ENCODE data around the gene U2AF2. TPM values are rescaled to one million over a fixed set of nuclear protein-coding genes. Genes with fewer than 3 reads are reported as not detected.

U2AF2 gene
- total and polyA plus RNA-seq, 2 experiments from 2014 or later, result 73.1 to 233 TPM

DNA sequence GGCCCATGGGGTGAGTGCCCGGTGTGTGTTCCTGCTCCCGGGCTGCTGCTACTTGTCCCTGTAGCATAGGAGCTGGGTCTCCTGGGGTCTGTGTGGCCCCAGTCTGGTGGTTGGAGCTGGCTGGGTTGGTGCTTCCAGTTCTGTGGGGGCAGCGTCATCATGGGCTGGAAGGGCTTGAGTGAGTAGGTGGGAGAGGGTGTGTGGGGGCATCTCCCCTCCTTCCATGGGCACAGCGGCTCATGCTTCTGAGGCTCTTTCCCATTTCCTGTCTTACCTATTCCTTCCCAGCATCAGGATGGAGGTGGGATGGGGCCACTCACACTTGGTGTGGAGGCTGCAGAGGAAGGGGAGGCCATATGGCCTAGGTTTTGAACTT, 12.2 kb downstream of the U2AF2 start (continued):
- no peak for TF ChIP-seq ZNF331 (CRISPR knock-in tag; IDR thresholded peaks at IDR 0.05; ENCODE audit: low read depth)
- no peak for TF ChIP-seq CREB1 (CRISPR knock-in tag; IDR thresholded peaks at IDR 0.05; ENCODE audit: low read depth)
- TF ChIP-seq EZH2 (IDR thresholded peaks at IDR 0.05; ENCODE audit: low read depth, unreplicated experiment), result no peak
- TF ChIP-seq, protein P1, sequence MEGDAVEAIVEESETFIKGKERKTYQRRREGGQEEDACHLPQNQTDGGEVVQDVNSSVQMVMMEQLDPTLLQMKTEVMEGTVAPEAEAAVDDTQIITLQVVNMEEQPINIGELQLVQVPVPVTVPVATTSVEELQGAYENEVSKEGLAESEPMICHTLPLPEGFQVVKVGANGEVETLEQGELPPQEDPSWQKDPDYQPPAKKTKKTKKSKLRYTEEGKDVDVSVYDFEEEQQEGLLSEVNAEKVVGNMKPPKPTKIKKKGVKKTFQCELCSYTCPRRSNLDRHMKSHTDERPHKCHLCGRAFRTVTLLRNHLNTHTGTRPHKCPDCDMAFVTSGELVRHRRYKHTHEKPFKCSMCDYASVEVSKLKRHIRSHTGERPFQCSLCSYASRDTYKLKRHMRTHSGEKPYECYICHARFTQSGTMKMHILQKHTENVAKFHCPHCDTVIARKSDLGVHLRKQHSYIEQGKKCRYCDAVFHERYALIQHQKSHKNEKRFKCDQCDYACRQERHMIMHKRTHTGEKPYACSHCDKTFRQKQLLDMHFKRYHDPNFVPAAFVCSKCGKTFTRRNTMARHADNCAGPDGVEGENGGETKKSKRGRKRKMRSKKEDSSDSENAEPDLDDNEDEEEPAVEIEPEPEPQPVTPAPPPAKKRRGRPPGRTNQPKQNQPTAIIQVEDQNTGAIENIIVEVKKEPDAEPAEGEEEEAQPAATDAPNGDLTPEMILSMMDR (conservative IDR thresholded peaks at IDR 0.05; ENCODE audit: low read depth in 2 of 2), result no peak
- TF ChIP-seq, protein P2, sequence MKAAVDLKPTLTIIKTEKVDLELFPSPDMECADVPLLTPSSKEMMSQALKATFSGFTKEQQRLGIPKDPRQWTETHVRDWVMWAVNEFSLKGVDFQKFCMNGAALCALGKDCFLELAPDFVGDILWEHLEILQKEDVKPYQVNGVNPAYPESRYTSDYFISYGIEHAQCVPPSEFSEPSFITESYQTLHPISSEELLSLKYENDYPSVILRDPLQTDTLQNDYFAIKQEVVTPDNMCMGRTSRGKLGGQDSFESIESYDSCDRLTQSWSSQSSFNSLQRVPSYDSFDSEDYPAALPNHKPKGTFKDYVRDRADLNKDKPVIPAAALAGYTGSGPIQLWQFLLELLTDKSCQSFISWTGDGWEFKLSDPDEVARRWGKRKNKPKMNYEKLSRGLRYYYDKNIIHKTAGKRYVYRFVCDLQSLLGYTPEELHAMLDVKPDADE (IDR thresholded peaks at IDR 0.05), result no peak

DNA sequence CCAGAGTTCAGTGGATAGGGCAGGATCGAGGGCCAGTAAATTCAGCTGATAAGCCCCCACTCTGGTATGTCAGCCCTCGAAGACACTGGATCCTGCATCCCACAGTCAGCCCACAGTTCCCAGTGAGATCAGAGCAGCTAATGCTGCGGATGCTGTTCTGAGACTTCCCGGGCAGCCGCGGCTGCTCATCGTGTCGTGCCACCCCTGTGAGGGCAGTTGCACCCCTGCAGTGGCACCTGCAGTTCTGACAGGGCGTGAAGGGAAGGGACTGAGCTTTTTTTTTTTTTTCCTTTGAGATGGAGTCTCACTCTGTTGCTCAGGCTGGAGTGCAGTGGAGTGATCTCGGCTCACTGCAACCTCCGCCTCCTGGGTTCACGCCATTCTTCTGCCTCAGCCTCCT, 12.7 kb downstream of the U2AF2 start:
- Mint-ChIP-seq H3K27ac (no peak overlapping the region), H3K36me3 (ENCODE audit: low read depth) (peaks cover 94% of the 10 kb centered on the region), H3K27me3 (ENCODE audit: insufficient read depth, low read depth, poor library complexity) (peaks cover 40% of the 10 kb centered on the region), H3K4me1 (peaks cover 20% of the 10 kb centered on the region), H3K9me3 (peaks cover 5% of the 10 kb centered on the region; the same call in 1 of the 3 replicates), H3K4me3 (no peak overlapping the region)
- Histone ChIP-seq H3F3A (replicated peaks; ENCODE audit: low read depth) (peaks cover 27% of the 10 kb centered on the region), H2AFZ (no peak overlapping the region), H3K4me1 (ENCODE audit: insufficient read depth) (peaks cover 8% of the 10 kb centered on the region), H3K27me3 (ENCODE audit: insufficient read depth) (no peaks in the 10 kb centered on the region), H3K4me3 (no peak overlapping the region), H3K9me2 (ENCODE audit: insufficient read depth) (no peaks in the 10 kb centered on the region), H4K20me1 (replicated peaks; ENCODE audit: insufficient read depth) (peaks cover 39% of the 10 kb centered on the region), H3K4me2 (no peak overlapping the region), H3K79me2 (replicated peaks; ENCODE audit: insufficient read depth) (peaks cover 78% of the 10 kb centered on the region), H3K36me3 (ENCODE audit: insufficient read depth) (peaks cover 37% of the 10 kb centered on the region), H3K27ac (ENCODE audit: low read depth) (no peak overlapping the region)
- DNase-seq (ENCODE audit: low spot score) (no peak), ATAC-seq (no peak)
- TF ChIP-seq EZH2 (IDR thresholded peaks at IDR 0.05; ENCODE audit: low read depth, unreplicated experiment), result no peak
- no peak for TF ChIP-seq EZH2phosphoT487 (IDR thresholded peaks at IDR 0.05; ENCODE audit: unreplicated experiment)
- no peak for TF ChIP-seq NANOG (IDR thresholded peaks at IDR 0.05; ENCODE audit: borderline replicate concordance)
- no peak for TF ChIP-seq ZNF462 (CRISPR knock-in tag; IDR thresholded peaks at IDR 0.05)
- TF ChIP-seq, protein P1 (conservative IDR thresholded peaks at IDR 0.05; ENCODE audit: low read depth in 2 of 2), result no peak
- no peak for TF ChIP-seq CREB1 (CRISPR knock-in tag; IDR thresholded peaks at IDR 0.05; ENCODE audit: low read depth)
- no peak for TF ChIP-seq STAT1 (IDR thresholded peaks at IDR 0.05; ENCODE audit: unreplicated experiment)
- TF ChIP-seq ZNF114 (CRISPR knock-in tag; IDR thresholded peaks at IDR 0.05), result no peak

Data from GM23338 (cell line).